Measurements from ENCODE around the gene INMT. TPM values are rescaled to one million over a fixed set of nuclear protein-coding genes. Genes with fewer than 3 reads are reported as not detected.

The INMT gene
- total and polyA plus RNA-seq, 8 donors, result 8.9 to 164 (median 21.6) TPM

- H3K9me3 ChIP-seq, result no peaks in the 10 kb centered on the region
- intact Hi-C loops (cut with DNase I), result no loop called here
- H3K4me1 ChIP-seq, result no peaks in the 10 kb centered on the region
- DNase-seq (no peak), ATAC-seq (no peak)
- no peak overlapping the region for H3K4me3 ChIP-seq
- H3K27me3 ChIP-seq, result no peaks in the 10 kb centered on the region
- H3K27ac ChIP-seq, result no peak overlapping the region
- no peak for TF ChIP-seq CTCF (IDR thresholded peaks at IDR 0.05)
- H3K36me3 ChIP-seq, result no peaks in the 10 kb centered on the region
These were observed 46.3 kb upstream of the INMT start for GRCh38 chr7:30705596-30705995.

- DNase-seq (no peak), ATAC-seq (no peak)
- H3K27ac ChIP-seq, result no peak overlapping the region
- H3K4me1 ChIP-seq, result no peaks in the 10 kb centered on the region
- no peak for TF ChIP-seq CTCF (IDR thresholded peaks at IDR 0.05)
- no peaks in the 10 kb centered on the region for H3K9me3 ChIP-seq
- H3K27me3 ChIP-seq, result no peaks in the 10 kb centered on the region
- intact Hi-C loops (cut with DNase I), result no loop called here
- no peak overlapping the region for H3K4me3 ChIP-seq
- no peaks in the 10 kb centered on the region for H3K36me3 ChIP-seq
These were observed 45.6 kb upstream of the INMT start for GRCh38 chr7:30706316-30706715.

- no peak for TF ChIP-seq CTCF (IDR thresholded peaks at IDR 0.05)
- Histone ChIP-seq H3K27ac (no peak overlapping the region), H3K27me3 (no peaks in the 10 kb centered on the region), H3K9me3 (no peaks in the 10 kb centered on the region), H3K4me1 (no peaks in the 10 kb centered on the region), H3K4me3 (no peak overlapping the region), H3K36me3 (no peaks in the 10 kb centered on the region)
- intact Hi-C loops (cut with DNase I), result no loop called here
- no peak for ATAC-seq
- no peak for DNase-seq
These were observed 45.0 kb upstream of the INMT start for GRCh38 chr7:30706908-30707307.

- no peak for DNase-seq
- H3K4me3 ChIP-seq, result no peak overlapping the region
- no peak overlapping the region for H3K27ac ChIP-seq
- H3K27me3 ChIP-seq, result no peaks in the 10 kb centered on the region
- intact Hi-C loops (cut with DNase I), result no loop called here
- TF ChIP-seq CTCF (IDR thresholded peaks at IDR 0.05), result no peak
- H3K4me1 ChIP-seq, result no peaks in the 10 kb centered on the region
- no peaks in the 10 kb centered on the region for H3K36me3 ChIP-seq
- no peak for ATAC-seq
- H3K9me3 ChIP-seq, result no peaks in the 10 kb centered on the region
These were observed 44.3 kb upstream of the INMT start for GRCh38 chr7:30707391-30708357.

- no peak for TF ChIP-seq CTCF (IDR thresholded peaks at IDR 0.05)
- Histone ChIP-seq H3K27ac (no peak overlapping the region), H3K27me3 (no peaks in the 10 kb centered on the region), H3K4me3 (no peak overlapping the region), H3K4me1 (no peaks in the 10 kb centered on the region), H3K36me3 (no peaks in the 10 kb centered on the region), H3K9me3 (no peaks in the 10 kb centered on the region)
- ATAC-seq (no peak), DNase-seq (no peak)
- intact Hi-C loops (cut with DNase I), result no loop called here
These were observed 43.5 kb upstream of the INMT start for GRCh38 chr7:30708412-30708811.

Data from left lung (tissue), 10 donors.